HTR-8/SVneo (cell line): ENCODE results near the gene SLC39A11.
A peak's percentile ranks its signal among the peaks of the same experiment; 100 is the strongest.
"Not testable (repeated sequence)": the region's sequence is repeated elsewhere in the genome, so short reads cannot be mapped to it uniquely, and the experiment has no call there.

Experiments used
- DNase-seq: peaks from one replicate; pipeline ENCODE4 v3.0.0; 2011; ENCODE audit warnings: low spot score, mixed read lengths; ENCODE audit not compliant: insufficient read length
- FAIRE-seq: peaks from 2 replicates; lab custom pipeline; 2011; peaks lifted over from hg19 to GRCh38; lab: Jason Lieb, UNC

The SLC39A11 gene

DNA sequence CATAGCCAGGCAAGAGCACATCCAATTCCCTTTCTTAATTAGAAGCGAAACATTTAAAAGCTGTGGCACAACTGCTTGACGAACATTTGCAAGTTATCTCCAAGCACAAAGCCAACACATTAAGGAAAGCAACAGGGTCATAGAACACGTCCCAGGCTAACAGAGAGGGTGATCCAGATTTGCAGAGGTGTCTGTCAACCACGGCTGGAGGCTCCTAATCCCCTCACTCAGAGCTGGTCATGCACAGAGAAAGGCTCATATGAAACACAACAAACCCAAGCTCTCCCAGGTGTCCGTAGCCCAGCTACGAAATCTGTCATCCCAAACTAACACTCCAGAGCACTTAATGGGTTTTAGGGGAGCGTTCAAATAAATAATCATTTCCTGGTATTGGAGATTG lies 276.1 kb downstream of the SLC39A11 start:
- DNase-seq, result no peak
- no peak for FAIRE-seq

DNA sequence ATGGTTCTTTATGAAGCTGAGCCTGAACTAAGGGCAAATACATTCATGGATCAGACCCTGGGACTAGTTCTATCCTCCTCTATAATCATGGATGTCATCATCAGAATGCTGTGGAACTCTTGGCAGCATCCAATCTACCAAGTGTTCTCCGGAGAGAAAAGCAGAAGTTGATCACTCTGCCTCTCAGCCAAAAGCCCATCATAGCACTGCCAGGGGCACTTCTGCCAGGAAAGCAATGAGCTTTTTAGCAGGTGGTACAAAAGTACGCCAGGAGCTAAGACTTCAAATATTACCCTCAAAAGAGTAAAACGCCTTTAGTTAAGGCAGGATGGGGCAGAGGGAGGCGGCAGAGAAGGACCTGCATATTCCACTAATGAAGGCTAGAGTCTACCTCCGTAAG lies 279.0 kb downstream of the SLC39A11 start:
- FAIRE-seq (no peak), DNase-seq (no peak)

DNA sequence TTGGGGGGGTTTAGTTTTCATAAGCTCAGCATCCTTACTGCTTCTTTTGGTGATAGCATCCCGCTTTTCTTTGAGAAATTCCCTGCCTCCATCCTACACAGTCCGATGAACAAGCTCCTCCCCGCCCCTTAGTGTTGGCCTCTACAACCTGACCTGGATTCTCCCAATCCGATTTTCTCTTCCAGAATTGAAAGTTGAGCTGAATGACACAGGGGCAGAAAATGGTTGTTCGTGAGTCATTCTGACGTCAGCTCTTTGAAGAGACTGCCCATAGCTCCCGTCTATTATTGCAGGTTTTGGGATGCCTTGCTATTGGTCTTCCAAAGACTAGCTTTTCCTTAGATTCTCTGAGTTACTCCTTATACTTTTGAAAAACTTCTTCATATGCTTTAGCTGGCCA lies 279.7 kb downstream of the SLC39A11 start:
- peak; percentile 70 for FAIRE-seq

DNA sequence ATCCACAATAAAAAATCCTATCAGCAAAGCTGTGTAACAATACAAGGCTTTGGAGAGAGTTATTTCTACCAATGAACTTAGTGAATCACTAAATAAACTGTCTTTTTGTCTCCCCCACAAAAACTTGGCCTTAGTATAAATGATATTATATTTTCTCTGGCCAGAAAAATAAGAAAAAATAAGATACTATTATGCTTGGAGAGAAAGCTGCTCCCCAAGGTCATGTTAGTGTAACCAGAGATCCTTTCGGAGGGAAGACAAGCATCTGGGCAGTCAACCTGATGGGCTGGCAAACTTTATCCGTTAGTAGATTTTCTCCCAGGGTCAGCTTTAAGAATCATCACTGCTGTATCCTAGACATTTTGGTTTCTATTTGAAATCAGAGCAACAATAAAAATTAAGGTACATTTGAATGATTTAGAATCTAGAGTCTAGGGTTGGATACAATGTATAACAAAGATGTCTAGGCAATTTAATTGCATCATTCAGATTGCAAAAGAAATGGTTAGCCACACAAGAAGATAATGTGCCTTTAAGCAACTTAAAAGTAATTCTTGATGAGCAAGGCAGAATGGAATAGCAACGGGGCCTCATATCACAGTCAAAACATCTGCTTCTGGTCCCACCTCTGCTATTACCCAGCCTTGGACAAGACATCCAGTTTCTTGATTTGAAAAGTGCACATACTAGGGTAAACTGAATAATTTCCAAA lies 280.4 kb downstream of the SLC39A11 start:
- FAIRE-seq (no peak), DNase-seq (no peak)

More for the DNA sequence above, 279.7 kb downstream of the SLC39A11 start:
- peak; percentile 72 for DNase-seq

DNA sequence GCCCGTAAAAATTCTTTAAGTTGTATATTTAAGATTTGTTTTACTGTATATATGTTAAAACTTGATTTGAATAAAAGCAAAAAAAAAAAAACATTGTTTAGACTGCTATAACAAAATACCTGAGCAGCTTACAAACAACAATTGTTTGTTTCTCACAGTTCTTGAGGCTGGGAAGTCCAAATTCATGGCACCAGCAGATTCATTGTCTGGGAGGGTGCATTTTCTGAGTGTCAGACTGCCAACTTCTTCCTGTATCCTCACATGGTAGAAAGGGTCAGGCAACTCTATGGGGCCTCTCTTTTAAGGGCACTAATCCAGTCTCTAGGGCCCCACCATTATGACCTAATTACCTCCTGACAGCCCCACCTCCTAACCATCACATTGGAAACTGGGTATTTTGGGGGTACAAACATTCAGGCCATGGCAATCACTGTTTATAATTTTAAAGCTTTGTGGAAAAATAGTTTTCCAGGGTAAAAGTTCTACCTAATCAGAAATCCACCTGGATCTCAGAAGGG lies 281.4 kb downstream of the SLC39A11 start:
- FAIRE-seq (no peak), DNase-seq (no peak)

DNA sequence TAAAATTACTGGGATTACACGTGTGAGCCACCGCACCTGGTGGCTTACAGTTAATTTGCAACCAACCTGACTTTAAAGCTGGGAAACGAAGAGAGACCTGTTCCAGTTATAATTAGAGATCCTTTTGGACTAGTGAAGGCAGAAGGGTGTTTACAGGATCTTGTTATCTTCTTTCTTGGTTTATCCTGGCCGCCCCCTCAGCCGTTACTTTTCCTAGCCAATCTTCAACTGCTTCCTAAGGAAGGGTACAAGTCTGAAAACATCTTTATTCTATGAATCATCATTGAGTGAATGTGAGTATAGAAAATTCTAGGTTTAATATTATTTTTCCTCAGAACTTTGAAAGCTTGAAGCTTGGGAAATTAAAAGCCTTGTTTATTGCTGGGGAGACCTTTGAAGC lies 286.5 kb downstream of the SLC39A11 start:
- DNase-seq (no peak), FAIRE-seq (no peak)

DNA sequence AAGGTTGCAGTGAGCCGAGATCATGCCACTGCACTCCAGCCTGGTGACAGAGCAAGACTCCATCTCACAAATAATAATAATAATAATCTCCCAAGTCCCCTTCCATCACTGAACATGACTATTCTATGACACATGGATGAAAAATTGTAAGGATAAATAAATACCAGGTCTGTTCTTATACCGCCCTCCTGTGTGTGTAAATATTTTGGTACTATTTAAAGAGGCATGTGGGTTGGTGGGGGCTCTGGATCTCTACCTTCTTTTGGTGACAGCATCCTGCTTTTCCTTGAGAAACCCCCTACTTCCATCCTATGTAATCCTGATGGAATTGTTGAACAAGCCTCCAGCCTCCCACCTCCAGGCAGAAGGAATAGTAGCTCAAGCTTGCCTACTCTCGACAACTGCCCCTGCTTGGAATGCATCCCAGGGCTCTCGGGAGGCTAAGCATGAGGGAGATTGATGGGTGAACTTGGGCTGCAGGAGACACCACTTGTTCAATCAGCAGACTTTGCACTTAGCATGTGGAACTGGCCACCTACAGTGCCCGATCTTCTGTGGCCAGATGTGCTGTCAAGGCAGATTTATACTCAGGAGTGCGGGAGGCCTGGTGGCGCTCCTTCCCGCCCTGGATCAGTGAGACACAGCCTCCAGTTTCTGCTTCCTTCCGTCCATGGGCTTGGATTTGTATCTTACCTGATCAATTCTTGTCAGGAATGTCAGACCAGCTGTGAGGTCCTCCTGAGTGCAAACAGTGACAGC lies 287.4 kb downstream of the SLC39A11 start:
- FAIRE-seq (no peak), DNase-seq (no peak)

DNA sequence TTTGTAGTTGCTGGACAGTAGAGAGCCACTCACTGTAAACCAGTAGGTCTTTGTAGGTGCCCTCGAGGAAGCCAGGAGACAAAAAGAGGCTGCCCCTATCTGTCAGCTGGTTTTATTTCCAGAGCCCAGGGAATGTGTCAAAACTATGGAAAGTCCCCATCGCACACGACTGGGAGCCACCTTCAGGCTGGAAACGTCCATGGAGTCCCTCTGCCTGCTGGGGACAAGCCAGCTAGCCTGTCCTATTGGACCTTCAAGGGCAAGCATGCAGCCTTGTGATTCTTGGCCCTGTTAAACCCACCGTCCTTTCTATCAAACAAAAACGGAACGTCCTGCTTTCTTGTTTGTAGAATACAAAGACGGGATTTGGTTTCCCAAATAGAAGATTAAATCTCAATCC lies 289.8 kb downstream of the SLC39A11 start:
- no peak for FAIRE-seq
- no peak for DNase-seq

DNA sequence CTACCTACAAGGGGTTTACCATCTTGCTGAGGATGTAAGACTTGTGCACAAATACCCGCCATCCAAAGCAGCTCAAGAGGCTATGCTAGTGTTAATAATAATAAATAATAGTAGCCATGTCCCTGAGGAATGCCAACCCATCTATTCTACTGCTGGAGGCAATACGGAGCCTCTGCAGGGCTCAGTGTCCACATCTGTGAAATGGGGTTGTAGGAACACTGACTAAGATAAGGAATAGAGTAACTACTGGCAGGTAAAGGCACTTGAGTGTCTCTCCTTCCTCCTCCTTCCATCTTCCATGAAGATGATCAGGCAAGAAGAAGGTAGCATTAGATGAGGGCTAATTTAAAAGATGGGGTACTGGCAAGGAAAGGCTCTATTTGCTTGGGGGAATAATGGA lies 295.3 kb downstream of the SLC39A11 start:
- DNase-seq (no peak), FAIRE-seq (no peak)

DNA sequence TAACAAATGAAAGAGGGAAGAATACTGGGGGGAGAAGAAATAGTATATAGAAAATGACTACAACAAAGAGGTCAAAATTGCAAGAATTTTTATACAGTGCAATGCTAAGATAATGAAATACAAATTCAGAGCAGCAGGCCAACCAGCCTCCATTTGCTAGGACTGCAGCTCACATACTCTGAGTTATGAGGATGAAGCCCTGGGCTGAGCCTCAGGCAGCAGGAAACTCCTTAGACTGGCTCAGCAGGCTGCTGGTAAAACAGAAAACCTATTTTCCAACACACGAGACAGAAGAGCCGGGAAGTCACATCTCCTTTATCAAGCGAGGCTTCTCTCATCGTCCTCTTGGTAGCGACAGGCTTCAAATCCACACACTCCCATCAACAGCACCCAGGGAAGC lies 296.5 kb downstream of the SLC39A11 start:
- DNase-seq, result no peak

DNA sequence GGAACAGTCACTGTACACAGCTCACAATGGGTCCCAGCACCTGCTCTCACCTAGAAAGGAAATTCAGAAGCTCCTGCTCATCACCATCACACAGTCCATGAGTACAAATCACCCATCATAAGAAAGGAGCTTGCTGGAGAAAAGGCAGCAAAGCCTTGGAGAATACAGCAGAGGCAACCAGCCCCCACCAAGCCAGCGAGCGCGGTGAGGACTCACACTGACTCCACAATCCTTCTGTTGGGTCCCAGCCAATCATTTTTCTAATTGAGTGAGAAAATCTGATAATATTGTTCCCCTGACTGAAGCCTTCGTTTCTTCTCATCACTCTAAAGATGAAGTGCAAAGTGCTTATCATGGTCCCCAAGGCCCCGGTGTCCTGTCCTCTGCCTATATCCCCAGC lies 298.3 kb downstream of the SLC39A11 start:
- DNase-seq (no peak), FAIRE-seq (no peak)

More for the DNA sequence above, 296.5 kb downstream of the SLC39A11 start:
- no peak for FAIRE-seq

DNA sequence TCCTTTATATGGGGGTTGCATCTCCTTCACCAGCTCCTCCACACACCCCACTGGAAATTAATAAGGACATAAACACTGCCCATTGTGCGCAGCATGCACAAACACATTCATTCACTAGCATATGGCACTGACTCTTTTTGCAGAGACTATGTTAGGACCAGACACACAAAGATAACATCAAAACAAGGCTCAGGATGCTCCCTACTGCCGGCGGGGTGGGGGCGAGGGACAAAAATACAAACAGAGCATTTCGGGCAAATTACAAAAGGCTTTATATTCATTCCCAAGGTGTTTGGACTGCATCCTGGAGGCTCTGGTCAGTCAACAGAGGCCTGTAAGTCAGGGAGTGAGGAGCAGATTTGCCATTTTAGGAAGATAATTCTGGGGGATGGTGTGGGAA lies 299.7 kb downstream of the SLC39A11 start:
- DNase-seq (no peak), FAIRE-seq (peak; percentile 42)

DNA sequence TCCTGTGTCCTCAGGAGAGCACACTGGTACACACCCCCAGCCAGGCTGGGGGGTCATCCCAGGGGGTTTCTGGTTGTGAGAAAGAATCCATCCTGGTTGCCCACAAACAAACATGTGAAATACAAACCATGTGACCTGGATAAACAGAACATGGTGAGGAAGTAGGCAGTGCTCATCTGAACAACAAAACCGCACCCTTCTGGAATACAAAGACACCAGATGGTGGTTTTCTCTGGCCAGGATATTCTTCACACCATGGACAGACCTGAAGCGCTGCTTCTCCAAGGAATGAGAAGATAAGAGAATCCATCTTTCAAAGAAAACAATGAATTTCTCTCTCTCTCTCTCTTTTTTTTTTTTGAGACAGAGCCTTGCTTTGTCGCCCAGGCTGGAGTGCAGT lies 302.3 kb downstream of the SLC39A11 start:
- DNase-seq, result no peak
- no peak for FAIRE-seq

DNA sequence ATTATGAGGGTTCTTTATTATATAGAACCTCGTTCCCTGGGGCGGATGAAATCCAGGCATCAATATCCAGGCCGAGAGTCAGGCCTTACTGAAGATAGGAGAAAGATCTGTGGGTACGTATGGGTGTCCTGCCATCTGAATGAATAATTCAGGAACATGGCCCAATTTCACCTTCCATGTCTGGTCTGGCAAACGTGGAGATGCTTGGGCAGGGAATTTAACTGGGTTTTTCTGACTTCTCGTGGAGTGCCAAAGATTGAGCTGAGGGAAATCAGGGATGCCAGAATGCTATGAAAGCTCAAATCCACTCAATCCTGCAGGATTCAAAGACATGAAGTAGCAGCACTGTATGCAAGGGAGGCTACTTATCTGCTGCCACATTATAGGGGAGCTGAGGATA lies 302.8 kb downstream of the SLC39A11 start:
- DNase-seq (no peak), FAIRE-seq (peak; percentile 42)

DNA sequence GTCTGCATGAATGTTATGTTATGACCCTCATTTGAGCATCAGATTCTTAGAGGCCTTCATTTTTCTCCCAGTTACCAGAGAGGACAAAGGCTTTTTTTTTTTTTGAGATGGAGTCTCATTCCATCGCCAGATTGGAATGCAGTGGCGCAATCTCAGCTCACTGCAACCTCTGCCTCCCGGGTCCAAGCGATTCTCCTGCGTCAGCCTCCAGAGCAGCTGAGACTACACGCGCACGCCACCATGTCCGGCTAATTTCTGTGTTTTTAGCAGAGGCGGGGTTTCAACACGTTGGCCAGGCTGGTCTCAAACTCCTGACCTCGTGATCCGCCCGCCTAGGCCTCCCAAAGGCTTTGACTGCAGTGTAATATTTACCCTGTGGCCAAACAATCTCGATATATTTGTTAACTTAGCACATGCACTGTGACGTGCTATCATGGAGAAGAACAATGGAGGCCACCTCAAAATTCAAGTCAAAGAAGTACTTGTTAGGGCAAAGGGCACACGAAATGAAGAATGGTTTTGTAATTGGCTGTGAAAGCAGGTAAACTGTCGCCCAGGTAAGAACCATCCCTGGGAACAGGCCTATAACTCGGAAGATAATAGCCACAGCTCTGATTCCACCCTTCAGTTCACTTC lies 303.4 kb downstream of the SLC39A11 start:
- peak; percentile 28 for DNase-seq
- no peak for FAIRE-seq

DNA sequence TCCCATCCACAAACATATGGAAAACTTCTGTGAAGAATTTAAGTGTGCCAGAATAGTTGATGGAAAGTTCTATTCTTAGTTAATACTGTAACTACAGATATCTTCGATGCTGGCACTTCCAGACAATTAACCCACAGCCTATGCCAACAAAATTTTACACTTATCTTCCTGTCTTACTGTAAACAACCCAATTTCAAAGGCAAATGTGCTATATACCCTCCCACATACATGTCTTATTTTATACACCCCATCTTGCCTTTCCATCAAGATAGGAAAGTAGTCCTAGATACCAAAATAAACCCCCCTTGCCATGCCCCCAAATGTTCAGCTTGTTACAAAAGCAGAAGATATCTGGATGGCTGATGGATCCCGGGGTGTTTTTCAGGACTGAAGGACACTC lies 306.3 kb downstream of the SLC39A11 start:
- no peak for FAIRE-seq
- no peak for DNase-seq

DNA sequence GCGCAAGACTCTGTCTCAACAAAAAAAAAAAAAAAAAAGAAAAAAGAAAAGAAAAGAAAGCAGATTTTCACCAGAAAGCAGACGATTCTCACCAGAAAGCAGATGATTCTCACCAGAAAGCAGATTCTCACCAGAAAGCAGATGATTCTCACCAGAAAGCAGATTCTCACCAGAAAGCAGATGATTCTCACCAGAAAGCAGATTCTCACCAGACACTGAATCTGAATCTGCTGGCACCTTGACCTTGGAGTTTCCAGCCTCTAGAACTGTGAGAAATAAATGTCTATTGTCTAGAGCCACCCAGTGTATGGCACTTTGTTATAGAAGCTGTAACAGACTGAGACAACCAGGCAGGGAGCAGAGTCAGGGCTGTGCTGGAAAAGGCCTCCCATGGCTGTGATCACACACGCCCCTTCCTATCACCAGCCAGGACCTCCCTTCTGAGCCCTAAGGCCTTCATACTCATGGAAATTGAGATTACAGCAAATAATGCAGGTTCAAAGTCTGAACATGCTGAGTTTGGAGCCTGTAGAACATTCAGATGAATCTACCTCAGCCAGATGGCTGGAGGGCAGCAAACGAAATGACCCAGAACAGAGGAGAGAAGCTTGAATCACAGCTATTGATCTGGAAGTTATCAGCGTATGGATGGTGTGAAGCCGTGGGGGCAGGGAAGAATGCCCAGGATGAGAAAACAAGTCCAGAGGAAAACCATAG lies 309.3 kb downstream of the SLC39A11 start:
- no peak for FAIRE-seq

DNA sequence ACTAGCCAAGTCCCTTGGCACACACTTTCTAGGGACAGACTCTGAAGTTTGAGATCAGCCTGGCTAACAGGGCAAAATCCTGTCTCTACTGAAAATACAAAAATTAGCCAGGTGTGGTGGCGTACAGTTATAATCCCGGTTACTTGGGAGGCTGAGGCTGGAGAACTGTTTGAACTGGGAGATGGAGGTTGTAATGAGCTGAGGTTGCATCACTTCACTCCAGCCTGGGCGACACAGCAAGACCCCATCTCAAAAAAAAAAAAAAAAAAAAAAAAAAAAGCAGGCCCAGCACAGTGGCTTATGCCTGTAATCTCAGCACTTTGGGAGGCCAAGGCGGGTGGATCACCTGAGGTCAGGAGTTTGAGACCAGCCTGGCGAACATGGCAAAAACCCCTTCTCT lies 310.1 kb downstream of the SLC39A11 start:
- FAIRE-seq, result not testable (repeated sequence)

More for the DNA sequence above, 309.3 kb downstream of the SLC39A11 start:
- DNase-seq, result no peak

DNA sequence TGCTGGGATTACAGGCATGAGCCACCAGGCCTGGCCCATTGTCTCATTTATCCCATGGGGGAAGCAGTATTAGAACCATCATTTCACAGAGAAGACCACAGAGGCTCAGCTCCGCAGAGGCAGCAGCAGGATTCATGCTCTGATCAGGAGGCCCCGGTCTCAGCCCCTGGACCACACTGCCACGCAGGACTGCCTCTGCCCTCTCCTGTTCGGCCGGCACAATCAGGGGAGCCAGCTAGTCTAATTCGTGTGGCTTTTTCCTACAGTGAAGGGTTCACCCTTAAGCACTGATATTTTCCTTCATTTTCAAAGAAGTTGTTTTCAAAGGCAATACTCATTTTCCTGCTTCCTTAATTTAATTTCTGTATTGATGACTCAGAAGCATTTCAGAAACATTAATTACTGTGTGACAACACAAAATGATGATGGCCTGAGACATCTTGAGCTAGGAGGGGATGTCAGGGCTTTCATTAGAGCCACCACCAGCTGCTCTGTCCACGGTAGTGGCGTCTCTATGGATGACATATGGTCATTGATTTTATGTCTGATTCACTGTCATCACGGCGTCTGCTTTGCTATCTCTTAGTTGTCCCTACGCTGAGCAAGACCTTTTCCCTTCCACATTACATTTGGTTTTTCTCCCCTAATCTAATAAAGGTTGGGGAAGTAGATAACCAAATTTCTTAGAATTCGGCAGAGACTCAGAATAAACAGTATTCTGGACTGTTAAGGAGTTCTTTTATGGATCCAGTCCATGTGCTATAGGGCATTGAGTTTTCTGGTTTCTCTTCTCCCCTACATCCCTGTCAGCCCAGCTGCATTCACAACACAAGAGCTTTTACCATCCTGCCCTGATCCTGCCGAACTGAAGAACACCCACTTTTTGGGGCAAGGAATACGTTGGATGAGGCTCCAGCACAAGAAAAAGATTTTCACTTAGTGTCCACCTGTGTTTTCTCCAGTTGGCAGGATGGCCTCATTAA lies 314.0 kb downstream of the SLC39A11 start:
- FAIRE-seq (no peak), DNase-seq (no peak)

More for the DNA sequence above, 310.1 kb downstream of the SLC39A11 start:
- not testable (repeated sequence) for DNase-seq
